Islet of Langerhans (tissue), 1 donor: Measurements from ENCODE around the gene NRP1.

ENCODE experiments used
- FAIRE-seq: peaks from one replicate; lab custom pipeline; 2011; peaks lifted over from hg19 to GRCh38; lab: Jason Lieb, UNC

NRP1 gene

GRCh38 chr10:33349268-33349667, 14.8 kb upstream of the NRP1 start:
- FAIRE-seq, result no peak

- FAIRE-seq, result no peak
Measured at GRCh38 chr10:33347211-33347610, 12.7 kb upstream of the NRP1 start.

GRCh38 chr10:33345236-33345635, 10.8 kb upstream of the NRP1 start:
- no peak for FAIRE-seq

GRCh38 chr10:33344676-33345075, 10.2 kb upstream of the NRP1 start:
- FAIRE-seq, result no peak

- no peak for FAIRE-seq
Measured at GRCh38 chr10:33341637-33342036, 7.2 kb upstream of the NRP1 start.

GRCh38 chr10:33337326-33337957, 3.0 kb upstream of the NRP1 start:
- no peak for FAIRE-seq

- no peak for FAIRE-seq
Measured at GRCh38 chr10:33336582-33337325, 2.3 kb upstream of the NRP1 start.

- FAIRE-seq, result no peak
Measured at GRCh38 chr10:33335801-33336581, 1.5 kb upstream of the NRP1 start.

GRCh38 chr10:33335551-33335800, 1.0 kb upstream of the NRP1 start:
- no peak for FAIRE-seq

- FAIRE-seq, result no peak
Measured at GRCh38 chr10:33334805-33335550, 511 bp upstream of the NRP1 start.

GRCh38 chr10:33333260-33334101, 986 bp downstream of the NRP1 start:
- FAIRE-seq, result peak; percentile 5

- FAIRE-seq, result peak; percentile 61
Measured at GRCh38 chr10:33332183-33333065, 2.0 kb downstream of the NRP1 start.

GRCh38 chr10:33331379-33331694, 3.1 kb downstream of the NRP1 start:
- no peak for FAIRE-seq

GRCh38 chr10:33330543-33331378, 3.7 kb downstream of the NRP1 start:
- peak; percentile 58 for FAIRE-seq

- FAIRE-seq, result peak; percentile 61
Measured at GRCh38 chr10:33329178-33329577, 5.3 kb downstream of the NRP1 start.

GRCh38 chr10:33328253-33328652, 6.2 kb downstream of the NRP1 start:
- FAIRE-seq, result no peak

- FAIRE-seq, result peak; percentile 90
Measured at GRCh38 chr10:33327751-33328150, 6.7 kb downstream of the NRP1 start.

- FAIRE-seq, result peak; percentile 75
Measured at GRCh38 chr10:33326933-33327332, 7.5 kb downstream of the NRP1 start.

- no peak for FAIRE-seq
Measured at GRCh38 chr10:33325929-33326328, 8.5 kb downstream of the NRP1 start.

- FAIRE-seq, result no peak
Measured at GRCh38 chr10:33323721-33324120, 10.7 kb downstream of the NRP1 start.
